A549 (cell line): ENCODE data around the gene PEX7. TPM values are rescaled to one million over a fixed set of nuclear protein-coding genes. Genes with fewer than 3 reads are reported as not detected.

Source experiments
- ATAC-seq, 2 experiments: fragments of 200-7000 bp in 1 of 2; fragments of >200 bp in 1 of 2; cut with Nextera tagmentation in 1 of 2; cut with Tn5 transposase in 1 of 2; 3 replicates each; pipeline versions ENCODE4 v1.8.0 to v1.9.1; 2018 to 2020; ENCODE audit warnings: mild to moderate bottlenecking in 1 of 2, moderate library complexity in 1 of 2
- CTCF ChIA-PET: fragments of 300-600 bp; sonication (Branson Sonifier 250); formaldehyde crosslinking; extraction: SDS; loops from one replicate; lab custom pipeline; 2021; ENCODE audit warnings: antibody characterized with exemption, inconsistent platforms; lab: Yijun Ruan, JAX
- POLR2A ChIA-PET: fragments of 350-600 bp; formaldehyde crosslinking; extraction: SDS; loops from one replicate; lab custom pipeline; 2021; ENCODE audit warnings: antibody characterized with exemption, inconsistent platforms; lab: Yijun Ruan, JAX
- DNase-seq, 2 experiments: peaks; one replicate each; pipeline versions ENCODE4 v3.0.0 to v3.0.0-alpha.2; 2011 to 2016; ENCODE audit warnings: low read depth in 1 of 2, low spot score in 1 of 2
- FAIRE-seq: peaks from 2 replicates; lab custom pipeline; 2011; peaks lifted over from hg19 to GRCh38; lab: Jason Lieb, UNC
- H3K27ac ChIP-seq, 2 experiments: fragments of >200 bp; sonication (Bioruptor Twin); formaldehyde crosslinking; 3 replicates each; pipeline ENCODE4 v1.5.1; 2016 to 2017
- H3K4me1 ChIP-seq: fragments of >200 bp; sonication (Bioruptor Twin); formaldehyde crosslinking; 3 replicates; pipeline ENCODE4 v1.6.1; 2016
- H3K4me2 ChIP-seq: fragments of >200 bp; sonication (Bioruptor Twin); formaldehyde crosslinking; 3 replicates; pipeline ENCODE4 v1.6.1; 2016
- H3K4me3 ChIP-seq: fragments of >200 bp; sonication (Bioruptor Twin); formaldehyde crosslinking; 3 replicates; pipeline ENCODE4 v1.5.1; 2016
- H3K9me3 ChIP-seq: fragments of >200 bp; sonication (Bioruptor Twin); formaldehyde crosslinking; 3 replicates; pipeline ENCODE4 v1.6.1; 2016
- ATOH8 ChIP-seq: fragments of 250-450 bp; sonication (Bioruptor Pico); IDR thresholded peaks from 2 replicates; pipeline ENCODE4 v1.5.0; 2020; ENCODE audit warnings: low read depth, mild to moderate bottlenecking, moderate library complexity
- BHLHE40 ChIP-seq: IDR thresholded peaks from 2 replicates; pipeline ENCODE4 v1.6.1; 2012; ENCODE audit warnings: low read depth, low read length, inconsistent platforms
- CBX2 ChIP-seq: fragments of 200-600 bp; sonication (generic); IDR thresholded peaks from 2 replicates; pipeline ENCODE4 v1.6.1; 2016; ENCODE audit warnings: low read depth, mild to moderate bottlenecking, borderline replicate concordance
- CTCF ChIP-seq: fragments of >200 bp; sonication (Bioruptor Twin); formaldehyde crosslinking; IDR thresholded peaks from 3 replicates; pipeline ENCODE4 v1.5.1; 2016
- E2F6 ChIP-seq: IDR thresholded peaks from 2 replicates; pipeline ENCODE4 v1.6.1; 2012; ENCODE audit warnings: low read depth, borderline replicate concordance
- EHMT2 ChIP-seq: fragments of 200-600 bp; sonication (generic); IDR thresholded peaks from 2 replicates; pipeline ENCODE4 v1.6.1; 2016; ENCODE audit warnings: antibody characterized with exemption, low read depth, mild to moderate bottlenecking, moderate library complexity
- ESRRA ChIP-seq: fragments of 150-350 bp; IDR thresholded peaks from 2 replicates; pipeline ENCODE4 v1.6.1; 2014; ENCODE audit warnings: mild to moderate bottlenecking, low read length, borderline replicate concordance
- FOSL2 ChIP-seq, 2 experiments: fragments of 450-650 bp in 1 of 2; fragments of >200 bp in 1 of 2; sonication (Bioruptor Twin) in 1 of 2; formaldehyde crosslinking; IDR thresholded peaks; 2 replicates each; pipeline versions ENCODE4 v1.5.0 to v1.6.1; 2016 to 2020; ENCODE audit warnings: mild to moderate bottlenecking in 1 of 2, moderate library complexity in 1 of 2
- FOXS1 ChIP-seq: fragments of 250-450 bp; sonication (Bioruptor Pico); IDR thresholded peaks from 2 replicates; pipeline ENCODE4 v1.5.0; 2020; ENCODE audit warnings: mild to moderate bottlenecking, moderate library complexity
- HDAC2 ChIP-seq: fragments of 200-600 bp; sonication (generic); IDR thresholded peaks from 2 replicates; pipeline ENCODE4 v1.6.1; 2016
- HEYL ChIP-seq: fragments of 250-450 bp; sonication (Bioruptor Pico); IDR thresholded peaks from 2 replicates; pipeline ENCODE4 v1.8.0; 2021; ENCODE audit warnings: mild to moderate bottlenecking, moderate library complexity
- HMGXB4 ChIP-seq: fragments of 250-450 bp; sonication (Bioruptor Pico); IDR thresholded peaks from 2 replicates; pipeline ENCODE4 v1.5.0; 2021; ENCODE audit warnings: mild to moderate bottlenecking, moderate library complexity, borderline replicate concordance
- HOXA7 ChIP-seq: fragments of 250-450 bp; sonication (Bioruptor Pico); IDR thresholded peaks from 2 replicates; pipeline ENCODE4 v1.5.0; 2020; ENCODE audit warnings: mild to moderate bottlenecking, moderate library complexity
- HOXB13 ChIP-seq: fragments of 250-450 bp; sonication (Bioruptor Pico); IDR thresholded peaks from 2 replicates; pipeline ENCODE4 v1.5.0; 2020; ENCODE audit warnings: low read depth, mild to moderate bottlenecking, moderate library complexity
- HOXB5 ChIP-seq: fragments of 250-450 bp; sonication (Bioruptor Pico); IDR thresholded peaks from 2 replicates; pipeline ENCODE4 v1.5.0; 2020; ENCODE audit warnings: mild to moderate bottlenecking, moderate library complexity
- KDM5A ChIP-seq: fragments of 200-600 bp; sonication (generic); IDR thresholded peaks from 2 replicates; pipeline ENCODE4 v1.6.1; 2016; ENCODE audit warnings: antibody characterized with exemption, mild to moderate bottlenecking
- MAZ ChIP-seq: fragments of 150-350 bp; IDR thresholded peaks from 2 replicates; pipeline ENCODE4 v1.6.1; 2014; ENCODE audit warnings: antibody characterized with exemption, low read depth, low read length, borderline replicate concordance
- MYC ChIP-seq: IDR thresholded peaks from 2 replicates; pipeline ENCODE4 v1.6.1; 2012; ENCODE audit warnings: mild to moderate bottlenecking, inconsistent platforms, low read length, improper control_type of control experiment, borderline replicate concordance
- NPAS2 ChIP-seq: fragments of 250-450 bp; sonication (Bioruptor Pico); IDR thresholded peaks from 2 replicates; pipeline ENCODE4 v1.8.0; 2022; ENCODE audit warnings: mild to moderate bottlenecking, moderate library complexity, borderline replicate concordance
- PHF8 ChIP-seq: fragments of 200-600 bp; sonication (generic); IDR thresholded peaks from 2 replicates; pipeline ENCODE4 v1.6.1; 2016; ENCODE audit warnings: low read depth, mild to moderate bottlenecking, antibody characterized with exemption, moderate library complexity, borderline replicate concordance
- RAD21 ChIP-seq, 2 experiments: fragments of >200 bp in 1 of 2; sonication (Bioruptor Twin) in 1 of 2; formaldehyde crosslinking in 1 of 2; IDR thresholded peaks in 1 of 2; conservative IDR thresholded peaks in 1 of 2; 2 replicates in 1 of 2; 3 replicates in 1 of 2; pipeline ENCODE4 v1.6.1; 2012 to 2018; ENCODE audit warnings: inconsistent platforms in 1 of 2
- RCOR1 ChIP-seq: fragments of 150-350 bp; IDR thresholded peaks from 2 replicates; pipeline ENCODE4 v1.6.1; 2014; ENCODE audit warnings: antibody characterized with exemption, low read length, low read depth
- RFX5 ChIP-seq: fragments of 450-650 bp; IDR thresholded peaks from 2 replicates; pipeline ENCODE4 v1.7.1; 2014; ENCODE audit warnings: antibody characterized with exemption, mild to moderate bottlenecking, moderate library complexity
- RNF2 ChIP-seq: fragments of 200-600 bp; sonication (generic); IDR thresholded peaks from 2 replicates; pipeline ENCODE4 v1.6.1; 2016; ENCODE audit warnings: low read depth, mild to moderate bottlenecking, antibody characterized with exemption, moderate library complexity, borderline replicate concordance
- ZC3H11A ChIP-seq: fragments of 450-650 bp; IDR thresholded peaks from 2 replicates; pipeline ENCODE4 v1.6.1; 2014; ENCODE audit warnings: antibody characterized with exemption, mild to moderate bottlenecking
- ZSCAN20 ChIP-seq: fragments of 250-450 bp; sonication (Bioruptor Pico); IDR thresholded peaks from 2 replicates; pipeline ENCODE4 v1.8.0; 2022; ENCODE audit warnings: mild to moderate bottlenecking, moderate library complexity
- WGBS: methylation state at CpG from one replicate; pipeline ENCODE4 v1.1.6; 2017; ENCODE audit errors: missing lambda C conversion rate; 5-methylcytosine and 5-hydroxymethylcytosine counted together
- polyA plus RNA-seq, 4 experiments: library from polyadenylated mRNA; depleted of rRNA in 3 of 4; stranded (reverse); fragments of >200 nt; fragmentation: RNase III in 1 of 4; extraction: RNeasy Plus Mini Kit Qiagen cat#74134 plus additional on column Dnase treatment in 1 of 4; gene quantifications; 2 replicates in 3 of 4; 3 replicates in 1 of 4; pipeline ENCODE4 v1.2.3, GENCODE V29; 2011 to 2017
- TF ChIP-seq, protein P1 (sequence below): fragments of >200 bp; sonication (Bioruptor Twin); formaldehyde crosslinking; IDR thresholded peaks from 3 replicates; pipeline ENCODE4 v1.6.1; 2016
- TF ChIP-seq, protein P2 (sequence below): fragments of >200 bp; sonication (Bioruptor Twin); formaldehyde crosslinking; IDR thresholded peaks from 2 replicates; pipeline ENCODE4 v1.6.1; 2016

Gene PEX7
- polyA plus RNA-seq, 2 of the 4 experiments (the other 2 are of a cell fraction): 6.9 to 9.6 TPM

DNA sequence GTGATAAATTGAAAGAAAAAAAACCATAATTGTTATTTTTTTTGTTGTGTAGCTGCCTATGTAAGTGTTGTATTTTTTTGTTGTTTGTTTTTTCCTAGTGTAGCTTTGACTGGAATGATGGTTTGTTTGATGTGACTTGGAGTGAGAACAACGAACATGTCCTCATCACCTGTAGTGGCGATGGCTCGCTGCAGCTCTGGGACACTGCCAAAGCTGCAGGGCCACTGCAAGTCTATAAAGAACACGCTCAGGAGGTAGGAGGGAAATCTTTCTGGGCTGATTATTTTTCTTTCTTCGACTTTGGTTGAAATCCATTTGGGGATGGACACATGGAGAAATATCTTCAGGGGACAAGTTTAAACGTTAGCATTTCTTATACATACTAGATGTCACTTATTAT, 3.8 kb downstream of the PEX7 start:
- H3K4me2 ChIP-seq: no peak overlapping the region
- H3K27ac ChIP-seq: no peak overlapping the region
- DNase-seq (no peak), ATAC-seq (no peak), FAIRE-seq (no peak)
- H3K4me3 ChIP-seq: no peak overlapping the region
- WGBS: 89% methylated on average over 6 of the region's 6 CpGs
- TF ChIP-seq FOXS1 (CRISPR knock-in tag): no peak
- TF ChIP-seq ZSCAN20: no peak
- no peak for TF ChIP-seq RCOR1
- no peak for TF ChIP-seq FOSL2 (IDR thresholded peaks at IDR 0.05)
- no peak for TF ChIP-seq FOSL2 (CRISPR knock-in tag; IDR thresholded peaks at IDR 0.05)
- no peak for TF ChIP-seq EHMT2
- no peak for TF ChIP-seq HOXB13 (CRISPR knock-in tag)
- TF ChIP-seq RAD21 (conservative IDR thresholded peaks at IDR 0.05 in 1 of 2, IDR thresholded peaks at IDR 0.05 in 1 of 2): no peak
- TF ChIP-seq HOXB5 (CRISPR knock-in tag): no peak
- TF ChIP-seq, protein P1, sequence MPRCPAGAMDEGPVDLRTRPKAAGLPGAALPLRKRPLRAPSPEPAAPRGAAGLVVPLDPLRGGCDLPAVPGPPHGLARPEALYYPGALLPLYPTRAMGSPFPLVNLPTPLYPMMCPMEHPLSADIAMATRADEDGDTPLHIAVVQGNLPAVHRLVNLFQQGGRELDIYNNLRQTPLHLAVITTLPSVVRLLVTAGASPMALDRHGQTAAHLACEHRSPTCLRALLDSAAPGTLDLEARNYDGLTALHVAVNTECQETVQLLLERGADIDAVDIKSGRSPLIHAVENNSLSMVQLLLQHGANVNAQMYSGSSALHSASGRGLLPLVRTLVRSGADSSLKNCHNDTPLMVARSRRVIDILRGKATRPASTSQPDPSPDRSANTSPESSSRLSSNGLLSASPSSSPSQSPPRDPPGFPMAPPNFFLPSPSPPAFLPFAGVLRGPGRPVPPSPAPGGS: no peak
- no peak for TF ChIP-seq ZC3H11A
- TF ChIP-seq KDM5A: no peak
- no peak for TF ChIP-seq PHF8
- TF ChIP-seq CBX2: no peak
- H3K4me1 ChIP-seq: no peaks in the 10 kb centered on the region
- ChIA-PET POLR2A (no interaction called here), CTCF (no interaction called here)
- peaks cover 3% of the 10 kb centered on the region; the same call in 2 of the 3 replicates for H3K9me3 ChIP-seq

DNA sequence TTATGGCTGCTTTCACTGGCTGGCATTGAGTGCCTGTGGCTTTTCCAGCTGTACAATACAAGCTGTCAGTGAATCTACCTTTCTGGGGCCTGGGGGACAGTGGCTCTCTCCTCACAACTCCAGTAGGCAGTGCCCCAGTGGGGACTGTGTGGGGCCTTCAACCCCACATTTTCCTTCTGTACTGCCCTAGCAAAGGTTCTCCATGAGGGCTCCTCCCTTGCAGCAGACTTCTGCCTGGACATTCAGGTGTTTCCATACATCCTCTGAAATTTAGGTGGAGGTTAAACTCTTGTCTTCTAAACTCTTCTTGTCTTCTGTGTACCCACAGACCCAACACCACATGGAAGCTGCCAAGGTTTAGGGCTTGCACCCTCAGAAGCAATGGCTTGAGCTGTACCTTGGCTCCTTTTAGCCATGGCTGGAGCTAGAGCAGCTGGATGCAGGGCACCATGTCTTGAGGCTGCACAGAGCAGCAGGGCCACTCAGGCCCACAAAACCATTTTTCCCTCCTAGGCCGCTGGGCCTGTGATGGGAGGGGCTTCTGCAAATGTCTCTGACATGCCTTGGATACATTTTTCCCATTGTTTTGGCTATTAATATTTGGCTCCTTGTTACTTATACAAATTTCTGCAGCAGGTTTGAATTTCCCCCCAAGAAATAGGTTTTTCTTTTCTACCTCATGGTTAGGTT, 9.6 kb downstream of the PEX7 start:
- no peaks in the 10 kb centered on the region for H3K4me1 ChIP-seq
- no peak overlapping the region for H3K27ac ChIP-seq
- TF ChIP-seq HOXA7 (CRISPR knock-in tag): no peak
- TF ChIP-seq HDAC2: no peak
- no peak for TF ChIP-seq HEYL
- no peak for TF ChIP-seq HMGXB4 (CRISPR knock-in tag)
- TF ChIP-seq PHF8: no peak
- TF ChIP-seq, protein P2, sequence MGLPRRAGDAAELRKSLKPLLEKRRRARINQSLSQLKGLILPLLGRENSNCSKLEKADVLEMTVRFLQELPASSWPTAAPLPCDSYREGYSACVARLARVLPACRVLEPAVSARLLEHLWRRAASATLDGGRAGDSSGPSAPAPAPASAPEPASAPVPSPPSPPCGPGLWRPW: no peak
- TF ChIP-seq, protein P1: no peak
- no peak for TF ChIP-seq CBX2
- TF ChIP-seq ATOH8: no peak
- no peak for TF ChIP-seq MYC
- no peak for TF ChIP-seq BHLHE40
- TF ChIP-seq CTCF: no peak
- TF ChIP-seq NPAS2 (CRISPR knock-in tag): no peak
- TF ChIP-seq RNF2: no peak
- TF ChIP-seq RFX5: no peak
- TF ChIP-seq FOSL2 (IDR thresholded peaks at IDR 0.05): no peak
- TF ChIP-seq FOSL2 (CRISPR knock-in tag; IDR thresholded peaks at IDR 0.05): no peak
- no peak for TF ChIP-seq MAZ
- no peak for TF ChIP-seq ESRRA
- TF ChIP-seq E2F6: no peak
- ChIA-PET CTCF (interaction anchor here (0.7 kb wide), 1 partner anchor 10 kb away, joined by 3 read pairs; no protein-coding TSS in a partner anchor), POLR2A (no interaction called here)
- H3K4me3 ChIP-seq: no peak overlapping the region
- H3K4me2 ChIP-seq: no peak overlapping the region
- FAIRE-seq: no peak
- peaks cover 15% of the 10 kb centered on the region for H3K9me3 ChIP-seq
- no peak for DNase-seq
- ATAC-seq: no peak
- 85% methylated on average over 1 of the region's 1 CpG for WGBS
